22Rv1 (cell line): ENCODE data around the gene VSNL1.

Experiments used
- H3K27ac ChIP-seq: fragments of 450-650 bp; 2 replicates; pipeline ENCODE4 v1.5.1; 2017
- ZFX ChIP-seq: fragments of 450-650 bp; IDR thresholded peaks from 2 replicates; pipeline ENCODE4 v1.6.1; 2017; ENCODE audit warnings: antibody characterized with exemption, borderline replicate concordance
- TF ChIP-seq, protein P1 (sequence below): fragments of 450-650 bp; IDR thresholded peaks from 2 replicates; pipeline ENCODE4 v1.5.1; 2017; ENCODE audit warnings: mild to moderate bottlenecking

VSNL1 gene

DNA sequence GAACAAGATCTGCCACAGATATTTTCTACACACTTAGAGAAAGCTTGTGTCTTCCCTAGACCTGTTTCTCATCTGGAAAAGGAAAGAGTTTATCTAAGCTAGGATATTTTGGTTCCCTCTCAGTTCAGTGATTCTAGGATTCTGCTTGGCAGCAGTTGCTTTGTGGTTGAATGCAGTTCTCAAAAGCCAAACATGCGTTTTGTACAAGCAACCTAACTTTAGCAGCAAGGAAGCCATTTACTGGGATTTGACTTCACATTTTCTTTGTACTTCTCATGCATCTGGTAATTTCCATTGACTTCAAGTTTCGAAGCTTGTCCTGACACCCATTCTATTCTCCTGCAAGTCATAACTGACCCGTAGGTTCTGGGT is 33.3 kb downstream of the VSNL1 start:
- TF ChIP-seq, protein P1, sequence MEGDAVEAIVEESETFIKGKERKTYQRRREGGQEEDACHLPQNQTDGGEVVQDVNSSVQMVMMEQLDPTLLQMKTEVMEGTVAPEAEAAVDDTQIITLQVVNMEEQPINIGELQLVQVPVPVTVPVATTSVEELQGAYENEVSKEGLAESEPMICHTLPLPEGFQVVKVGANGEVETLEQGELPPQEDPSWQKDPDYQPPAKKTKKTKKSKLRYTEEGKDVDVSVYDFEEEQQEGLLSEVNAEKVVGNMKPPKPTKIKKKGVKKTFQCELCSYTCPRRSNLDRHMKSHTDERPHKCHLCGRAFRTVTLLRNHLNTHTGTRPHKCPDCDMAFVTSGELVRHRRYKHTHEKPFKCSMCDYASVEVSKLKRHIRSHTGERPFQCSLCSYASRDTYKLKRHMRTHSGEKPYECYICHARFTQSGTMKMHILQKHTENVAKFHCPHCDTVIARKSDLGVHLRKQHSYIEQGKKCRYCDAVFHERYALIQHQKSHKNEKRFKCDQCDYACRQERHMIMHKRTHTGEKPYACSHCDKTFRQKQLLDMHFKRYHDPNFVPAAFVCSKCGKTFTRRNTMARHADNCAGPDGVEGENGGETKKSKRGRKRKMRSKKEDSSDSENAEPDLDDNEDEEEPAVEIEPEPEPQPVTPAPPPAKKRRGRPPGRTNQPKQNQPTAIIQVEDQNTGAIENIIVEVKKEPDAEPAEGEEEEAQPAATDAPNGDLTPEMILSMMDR: no peak
- no peak for TF ChIP-seq ZFX
- no peak overlapping the region for H3K27ac ChIP-seq

DNA sequence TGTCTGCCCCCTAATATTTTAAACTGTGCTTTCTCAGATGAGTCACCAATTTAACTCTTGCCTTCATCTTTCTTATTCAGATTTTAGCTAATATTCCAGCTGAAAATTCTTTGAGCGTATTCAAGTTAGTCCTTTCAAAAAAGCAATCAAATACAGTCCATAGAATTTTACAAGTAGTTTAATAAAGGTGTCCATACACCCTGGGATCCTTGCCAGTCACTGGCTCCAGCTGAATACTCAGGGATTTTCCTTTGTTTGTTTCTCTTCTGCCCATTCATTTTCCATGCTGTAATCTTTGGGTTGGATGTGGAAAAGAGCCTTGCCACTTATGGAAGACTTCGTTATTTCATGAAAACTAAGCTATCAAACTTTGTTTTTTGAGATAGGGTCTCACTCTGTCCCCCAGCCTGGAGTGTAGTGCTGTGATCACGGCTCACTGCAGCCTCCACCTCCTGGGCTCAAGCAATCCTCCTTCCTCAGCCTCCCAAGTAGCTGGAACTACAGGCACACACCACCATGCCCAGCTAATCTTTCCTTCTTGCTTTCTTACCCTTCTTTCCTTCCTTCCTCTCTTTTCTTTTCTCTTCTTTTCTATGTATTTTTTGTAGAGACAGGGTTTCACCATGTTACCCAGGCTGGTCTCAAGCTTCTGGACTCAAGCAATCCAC is 34.0 kb downstream of the VSNL1 start:
- no peak overlapping the region for H3K27ac ChIP-seq
- no peak for TF ChIP-seq ZFX
- TF ChIP-seq, protein P1: no peak

DNA sequence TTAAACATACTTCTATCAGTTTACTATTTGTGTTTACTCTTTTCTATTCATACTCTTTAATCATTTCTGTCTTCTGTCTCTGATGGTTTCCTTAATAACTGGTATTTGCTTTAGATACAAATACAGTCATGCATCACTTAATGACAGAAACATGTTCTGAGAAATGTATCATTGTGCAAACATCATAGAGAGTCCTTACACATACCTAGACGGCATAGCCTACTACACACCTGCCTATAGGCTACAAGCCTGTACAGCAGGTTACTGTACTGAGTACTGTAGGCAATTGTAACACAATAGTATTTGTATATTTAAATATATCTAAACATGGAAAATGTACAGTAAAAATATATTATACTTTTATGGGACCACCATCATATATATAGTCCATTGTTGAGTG is 36.3 kb downstream of the VSNL1 start:
- TF ChIP-seq, protein P1: no peak
- TF ChIP-seq ZFX: no peak
- no peak overlapping the region for H3K27ac ChIP-seq

DNA sequence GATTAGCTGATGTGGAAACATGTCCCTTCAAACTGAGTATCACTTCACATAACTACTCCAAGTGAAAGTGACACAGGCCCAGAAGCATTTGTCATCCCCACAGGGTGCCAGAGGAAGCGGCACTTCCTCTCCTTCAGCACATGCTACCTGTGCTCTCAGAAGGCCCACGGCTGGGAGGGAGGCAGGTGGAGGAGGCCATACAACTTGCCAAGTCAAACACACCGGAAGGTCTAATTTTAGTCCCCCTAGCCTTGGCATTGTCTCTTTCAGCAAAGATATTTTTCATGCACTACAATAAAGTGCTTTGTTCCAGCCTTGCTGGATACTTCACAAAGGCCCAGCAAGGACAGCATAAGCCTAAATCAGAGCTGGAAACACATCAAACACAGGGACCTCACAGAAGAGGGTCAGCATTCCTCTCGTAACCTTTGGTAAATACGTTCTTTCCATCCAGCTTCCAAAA is 38.0 kb downstream of the VSNL1 start:
- H3K27ac ChIP-seq: no peak overlapping the region
- TF ChIP-seq ZFX: no peak
- TF ChIP-seq, protein P1: no peak

DNA sequence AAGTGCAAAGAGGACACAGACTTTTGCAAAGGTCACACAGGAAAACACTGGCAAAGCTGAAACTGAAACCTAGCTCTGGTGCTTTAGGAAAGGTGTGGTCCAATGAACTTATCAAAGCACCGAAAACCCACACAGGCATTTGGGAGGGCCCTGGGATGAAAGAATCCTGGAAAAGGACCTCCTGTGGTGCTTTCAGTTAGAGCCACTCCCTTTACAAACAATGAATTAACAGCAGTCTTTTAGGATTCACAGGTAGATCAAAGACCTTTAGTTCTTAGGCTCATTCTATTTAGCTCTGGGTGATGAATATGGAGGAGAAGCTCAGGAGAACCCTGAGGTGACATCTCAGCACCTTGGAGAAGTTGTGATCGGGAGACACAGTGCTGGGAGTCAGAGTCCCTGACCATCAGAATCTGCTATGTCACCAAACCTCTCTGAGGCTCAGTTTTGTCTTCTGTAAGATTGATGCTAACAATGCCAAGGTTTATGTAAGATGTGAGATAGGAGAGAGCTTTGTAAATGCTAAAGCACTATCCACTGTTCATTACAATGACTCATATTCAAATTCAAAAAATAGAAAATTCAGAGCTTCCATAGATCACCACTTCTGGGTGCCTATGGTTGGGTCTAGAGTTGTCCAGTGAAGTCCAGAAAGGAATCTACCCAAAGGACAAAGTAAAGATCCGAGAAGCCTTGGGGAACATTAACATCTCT is 39.3 kb downstream of the VSNL1 start:
- H3K27ac ChIP-seq: peak overlapping the region; percentile 50

DNA sequence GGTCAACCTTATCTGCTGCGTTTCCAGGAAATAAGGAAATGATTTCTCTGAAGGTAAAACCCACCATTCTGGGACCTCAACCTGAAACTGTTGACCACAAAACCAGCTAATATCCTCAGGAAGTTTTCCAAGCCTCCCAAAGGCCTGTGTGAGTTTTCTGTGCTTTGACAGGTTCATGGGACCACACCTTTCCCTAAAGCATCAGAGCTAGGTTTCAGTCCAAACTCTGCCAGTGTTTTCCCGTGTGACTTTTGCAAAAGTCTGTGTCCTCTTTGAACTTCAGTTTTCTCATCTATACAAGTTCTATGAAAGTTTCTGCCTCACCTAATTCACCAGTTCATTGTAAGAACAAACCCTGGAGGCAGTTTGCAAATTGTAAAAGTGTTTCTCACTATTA is 39.8 kb downstream of the VSNL1 start:
- H3K27ac ChIP-seq: peak overlapping the region; percentile 50
- no peak for TF ChIP-seq ZFX
- TF ChIP-seq, protein P1: no peak

More for the DNA sequence above, 39.3 kb downstream of the VSNL1 start:
- TF ChIP-seq ZFX: no peak
- TF ChIP-seq, protein P1: no peak

DNA sequence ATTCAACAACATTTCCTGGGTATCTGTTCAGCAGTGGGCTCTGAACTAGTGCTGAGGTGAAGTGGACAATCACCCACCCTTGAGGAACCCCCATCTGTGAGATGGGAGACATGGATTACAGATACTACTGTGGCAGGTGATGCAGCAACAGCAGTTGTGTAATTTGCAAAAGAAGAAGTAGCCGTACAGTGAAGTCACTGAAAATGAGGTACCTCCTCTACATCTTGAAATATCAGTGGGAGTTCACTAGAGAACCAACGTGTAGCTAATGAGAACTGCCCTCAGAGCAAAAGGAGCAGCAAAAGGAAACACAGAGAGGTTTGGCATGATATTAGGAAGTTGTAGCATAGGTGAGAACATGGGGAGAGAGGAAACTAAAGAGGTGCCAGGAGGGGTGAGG is 41.3 kb downstream of the VSNL1 start:
- TF ChIP-seq, protein P1: no peak
- TF ChIP-seq ZFX: no peak
- H3K27ac ChIP-seq: no peak overlapping the region
